B cell (primary cell): ENCODE data around the gene IGSF9. TPM values are rescaled to one million over a fixed set of nuclear protein-coding genes. Genes with fewer than 3 reads are reported as not detected.

Experiments
- ATAC-seq: fragments of 200-7000 bp; cut with Tn5 transposase; one replicate; pipeline ENCODE4 v1.10.0; 2021; ENCODE audit warnings: low read depth, mild to moderate bottlenecking, moderate number of reproducible peaks, moderate library complexity
- CTCF ChIA-PET: fragments of 350-600 bp; sonication (Branson Sonifier 250); formaldehyde crosslinking; loops from one replicate; lab custom pipeline; 2021; ENCODE audit warnings: antibody characterized with exemption, inconsistent platforms; lab: Charles Lee
- POLR2A ChIA-PET: fragments of 350-600 bp; sonication (Branson Sonifier 250); formaldehyde crosslinking; loops from one replicate; lab custom pipeline; 2021; ENCODE audit warnings: antibody characterized with exemption; lab: Charles Lee
- DNase-seq: peaks from one replicate; pipeline ENCODE4 v3.0.0; 2013
- H2AFZ ChIP-seq: 2 replicates; pipeline ENCODE4 v1.6.1; 2012; ENCODE audit warnings: mild to moderate bottlenecking, low read depth, low read length; ENCODE audit not compliant: insufficient read depth, poor library complexity, severe bottlenecking
- H3K27ac ChIP-seq, 2 donors: 1 replicate in 1 of 2; 2 replicates in 1 of 2; pipeline ENCODE4 v1.5.1; 2012 to 2013; ENCODE audit warnings: low read length in 2 of 2, mild to moderate bottlenecking in 2 of 2, moderate library complexity in 1 of 2
- H3K27me3 ChIP-seq, 4 experiments: fragments of 200-600 bp in 1 of 4; sonication (generic) in 1 of 4; replicated peaks in 1 of 4; 1 replicate in 2 of 4; 2 replicates in 2 of 4; pipeline versions ENCODE4 v1.6.1 to v1.7.0; 2013 to 2016; ENCODE audit warnings: low read length in 3 of 4, mild to moderate bottlenecking in 2 of 4, mixed read lengths in 1 of 4, moderate library complexity in 1 of 4; ENCODE audit not compliant: insufficient read depth in 4 of 4, control insufficient read depth in 3 of 4; ENCODE audit errors: control extremely low read depth in 1 of 4
- H3K36me3 ChIP-seq, 2 experiments: replicated peaks in 1 of 2; 1 replicate in 1 of 2; 2 replicates in 1 of 2; pipeline versions ENCODE4 v1.6.1 to v1.7.1; 2013; ENCODE audit warnings: low read length in 1 of 2; ENCODE audit not compliant: insufficient read depth in 2 of 2, control insufficient read depth in 1 of 2; ENCODE audit errors: control extremely low read depth in 1 of 2, extremely low read depth in 1 of 2
- H3K4me1 ChIP-seq, 2 donors: fragments of 200-600 bp in 1 of 2; sonication (generic) in 1 of 2; 1 replicate in 1 of 2; 2 replicates in 1 of 2; pipeline versions ENCODE4 v1.5.1 to v1.6.1; 2013 to 2017; ENCODE audit warnings: low read length in 2 of 2; ENCODE audit not compliant: control insufficient read depth in 2 of 2, insufficient read depth in 2 of 2
- H3K4me2 ChIP-seq: replicated peaks from 2 replicates; pipeline ENCODE3; 2012; ENCODE audit warnings: mild to moderate bottlenecking, low read depth, low read length; ENCODE audit not compliant: poor library complexity, severe bottlenecking
- H3K4me3 ChIP-seq, 5 experiments: fragments of 200-600 bp in 1 of 5; sonication (generic) in 1 of 5; 1 replicate in 3 of 5; 2 replicates in 2 of 5; pipeline versions ENCODE4 v1.5.1 to v1.7.0; 2011 to 2016; ENCODE audit warnings: low read length in 4 of 5, mild to moderate bottlenecking in 4 of 5, low read depth in 2 of 5, control low read depth in 1 of 5, moderate library complexity in 1 of 5; ENCODE audit not compliant: insufficient read depth in 1 of 5; ENCODE audit errors: control extremely low read depth in 1 of 5, extremely low read depth in 1 of 5
- H3K79me2 ChIP-seq: fragments of 200-600 bp; sonication (generic); one replicate; pipeline ENCODE4 v1.6.0; 2016; ENCODE audit warnings: low read length; ENCODE audit not compliant: control insufficient read depth, insufficient read depth
- H3K9ac ChIP-seq: fragments of 200-600 bp; sonication (generic); 2 replicates; pipeline ENCODE4 v1.6.1; 2017; ENCODE audit warnings: mild to moderate bottlenecking, low read length, moderate library complexity
- H3K9me3 ChIP-seq, 3 donors: one replicate each; pipeline versions ENCODE4 v1.6.1 to v1.7.1; 2013; ENCODE audit warnings: low read length in 2 of 3; ENCODE audit not compliant: control insufficient read depth in 2 of 3, insufficient read depth in 1 of 3; ENCODE audit errors: control extremely low read depth in 1 of 3
- H4K20me1 ChIP-seq: 2 replicates; pipeline ENCODE4 v1.6.0; 2012; ENCODE audit warnings: mild to moderate bottlenecking, low read length; ENCODE audit not compliant: insufficient read depth, control insufficient read depth, poor library complexity, severe bottlenecking
- H3K27ac Mint-ChIP-seq: one replicate; pipeline ENCODE4 v1.8.0; 2021; ENCODE audit warnings: mixed read lengths
- H3K27me3 Mint-ChIP-seq: one replicate; pipeline ENCODE4 v1.8.0; 2021; ENCODE audit warnings: mixed read lengths
- H3K4me1 Mint-ChIP-seq: one replicate; pipeline ENCODE4 v1.8.0; 2021; ENCODE audit warnings: mixed read lengths
- H3K4me3 Mint-ChIP-seq: one replicate; pipeline ENCODE4 v1.8.0; 2021; ENCODE audit warnings: mixed read lengths
- H3K9me3 Mint-ChIP-seq: one replicate; pipeline ENCODE4 v1.8.0; 2022; ENCODE audit warnings: mixed read lengths; ENCODE audit not compliant: insufficient read depth
- EZH2 ChIP-seq: IDR thresholded peaks from 2 replicates; pipeline ENCODE4 v1.6.1; 2012; ENCODE audit warnings: borderline replicate concordance, low read depth, mild to moderate bottlenecking, moderate library complexity, low read length; ENCODE audit not compliant: insufficient read depth, poor library complexity, severe bottlenecking
- WGBS: methylation state at CpG from one replicate; pipeline ENCODE4 v1.1.5; 2013; ENCODE audit warnings: missing lambda C conversion rate; ENCODE audit not compliant: insufficient coverage; 5-methylcytosine and 5-hydroxymethylcytosine counted together
- intact Hi-C: fragments of 100-400 bp; cut with micrococcal nuclease; formaldehyde crosslinking; loops from one replicate; pipeline ENCODE4 v1.10.0; 2022
- polyA plus RNA-seq: library from polyadenylated mRNA; depleted of rRNA; stranded (reverse); fragments of >200 nt; gene quantifications from 2 replicates; pipeline ENCODE4 v1.2.3, GENCODE V29; 2012
- total RNA-seq, 2 donors: library from RNA; stranded (reverse); fragments of 120-200 nt in 1 of 2; gene quantifications; 1 replicate in 1 of 2; 2 replicates in 1 of 2; pipeline versions ENCODE4 v1.2.3 to v1.2.4, GENCODE V29; 2013 to 2022
- TF ChIP-seq, protein P1 (sequence below): fragments of 200-600 bp; IDR thresholded peaks from one replicate; pipeline ENCODE4 v1.8.0; 2022; ENCODE audit warnings: antibody characterized with exemption, mild to moderate bottlenecking

Gene IGSF9
- total and polyA plus RNA-seq, 2 donors (not counting 1 experiment from before 2014, with no cell fraction given) = 0.36 to 0.37 TPM

DNA sequence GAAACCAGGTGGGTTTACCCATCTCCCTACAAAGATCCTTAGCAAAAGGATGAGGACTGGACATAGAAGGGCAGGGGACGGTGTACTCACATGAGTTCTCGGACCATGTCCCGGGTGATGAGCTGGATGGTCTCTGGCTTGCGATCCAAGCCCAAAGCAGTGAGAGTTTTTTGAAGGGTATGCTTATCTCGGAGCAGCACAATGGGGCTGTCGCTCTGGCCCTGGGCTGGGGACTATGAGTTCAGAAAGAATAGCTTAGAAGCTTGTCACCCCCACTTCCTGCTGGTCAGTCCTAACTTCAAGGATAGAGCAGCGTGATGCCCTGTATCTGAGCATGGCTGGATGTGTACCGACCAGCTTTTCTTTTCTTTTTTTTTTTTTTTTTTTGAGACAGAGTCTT lies 55.0 kb downstream of the IGSF9 start:
- H3K4me1 Mint-ChIP-seq = peaks cover 26% of the 10 kb centered on the region
- CTCF ChIA-PET = interaction anchor here (0.7 to 8.9 kb wide), 26 partner anchors 10 to 729 kb away, joined by 3 to 211 read pairs (median 4); partner anchors contain the start of genes DUSP23, FCRL6 and TAGLN2

DNA sequence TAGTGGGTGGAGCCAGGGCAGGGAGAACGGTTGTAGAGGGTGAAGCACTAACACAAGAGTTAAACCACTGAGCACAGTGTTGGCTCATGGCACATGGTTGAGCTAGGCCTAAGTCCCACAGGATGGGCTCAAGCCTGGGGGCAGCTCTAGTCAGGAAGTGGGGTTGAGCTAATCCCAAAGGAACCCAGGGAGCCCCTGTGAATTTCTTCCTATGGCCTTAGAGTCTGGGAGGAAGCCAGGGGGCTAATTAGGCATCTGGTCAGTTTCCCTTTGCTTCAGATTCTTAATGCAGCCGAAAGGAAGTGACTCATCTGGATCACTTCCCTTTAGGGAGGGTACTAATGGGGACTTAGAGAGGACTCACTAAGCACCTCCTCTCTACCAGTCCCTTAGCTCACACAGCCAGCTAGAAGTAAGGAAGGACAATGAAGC lies 55.6 kb downstream of the IGSF9 start:
- ATAC-seq = peak; percentile 76
- peaks cover 0 to 3% (median 0%) of the 10 kb centered on the region in 3 donors for H3K9me3 ChIP-seq
- TF ChIP-seq EZH2 = no peak
- TF ChIP-seq, protein P1, sequence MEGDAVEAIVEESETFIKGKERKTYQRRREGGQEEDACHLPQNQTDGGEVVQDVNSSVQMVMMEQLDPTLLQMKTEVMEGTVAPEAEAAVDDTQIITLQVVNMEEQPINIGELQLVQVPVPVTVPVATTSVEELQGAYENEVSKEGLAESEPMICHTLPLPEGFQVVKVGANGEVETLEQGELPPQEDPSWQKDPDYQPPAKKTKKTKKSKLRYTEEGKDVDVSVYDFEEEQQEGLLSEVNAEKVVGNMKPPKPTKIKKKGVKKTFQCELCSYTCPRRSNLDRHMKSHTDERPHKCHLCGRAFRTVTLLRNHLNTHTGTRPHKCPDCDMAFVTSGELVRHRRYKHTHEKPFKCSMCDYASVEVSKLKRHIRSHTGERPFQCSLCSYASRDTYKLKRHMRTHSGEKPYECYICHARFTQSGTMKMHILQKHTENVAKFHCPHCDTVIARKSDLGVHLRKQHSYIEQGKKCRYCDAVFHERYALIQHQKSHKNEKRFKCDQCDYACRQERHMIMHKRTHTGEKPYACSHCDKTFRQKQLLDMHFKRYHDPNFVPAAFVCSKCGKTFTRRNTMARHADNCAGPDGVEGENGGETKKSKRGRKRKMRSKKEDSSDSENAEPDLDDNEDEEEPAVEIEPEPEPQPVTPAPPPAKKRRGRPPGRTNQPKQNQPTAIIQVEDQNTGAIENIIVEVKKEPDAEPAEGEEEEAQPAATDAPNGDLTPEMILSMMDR = no peak

More for the DNA sequence above, 55.0 kb downstream of the IGSF9 start:
- H4K20me1 ChIP-seq = no peaks in the 10 kb centered on the region
- Mint-ChIP-seq H3K27ac (no peak overlapping the region), H3K4me3 (no peak overlapping the region), H3K9me3 (no peaks in the 10 kb centered on the region), H3K27me3 (peaks cover 5% of the 10 kb centered on the region)
- H3K36me3 ChIP-seq = no peaks in the 10 kb centered on the region
- H3K27ac ChIP-seq = no peak overlapping the region
- peaks cover 0 to 3% (median 0%) of the 10 kb centered on the region in 3 donors for H3K9me3 ChIP-seq
- peaks cover 18 to 19% of the 10 kb centered on the region in 2 donors for H3K4me1 ChIP-seq
- peaks cover 0 to 3% (median 0%) of the 10 kb centered on the region in 4 experiments for H3K27me3 ChIP-seq
- no peak overlapping the region for H3K4me3 ChIP-seq
- H3K79me2 ChIP-seq = no peaks in the 10 kb centered on the region
- POLR2A ChIA-PET = interaction anchor here (0.5 to 1.9 kb wide), 4 partner anchors 32 to 758 kb away, joined by 3 to 6 read pairs (median 4); partner anchors contain the start of gene DUSP23
- intact Hi-C loops = loop anchor here (2.0 to 5.0 kb wide), 5 partner anchors 34 to 730 kb away; partner anchors contain the start of gene TAGLN2
- peak overlapping the region; percentile 41 for H2AFZ ChIP-seq
- DNase-seq (no peak), ATAC-seq (no peak)
- TF ChIP-seq, protein P1 = no peak
- no peak for TF ChIP-seq EZH2
- peak overlapping the region; percentile 45 for H3K4me2 ChIP-seq
- WGBS = 96% methylated on average over 5 of the region's 8 CpGs
- H3K9ac ChIP-seq = peak overlapping the region; percentile 5

More for the DNA sequence above, 55.6 kb downstream of the IGSF9 start:
- H3K36me3 ChIP-seq = no peaks in the 10 kb centered on the region
- H3K9ac ChIP-seq = peak overlapping the region; percentile 5
- Mint-ChIP-seq H3K9me3 (no peaks in the 10 kb centered on the region), H3K4me3 (peak overlapping the region; percentile 6), H3K4me1 (peaks cover 26% of the 10 kb centered on the region), H3K27me3 (no peaks in the 10 kb centered on the region), H3K27ac (peak overlapping the region; percentile 57)
- POLR2A ChIA-PET = interaction anchor here (0.5 to 1.9 kb wide), 5 partner anchors 33 to 758 kb away, joined by 3 to 7 read pairs (median 6); partner anchors contain the start of genes DUSP23 and TAGLN2
- H3K4me2 ChIP-seq = peak overlapping the region; percentile 45
- no peaks in the 10 kb centered on the region for H4K20me1 ChIP-seq
- H3K27ac ChIP-seq = no peak overlapping the region
- H2AFZ ChIP-seq = peak overlapping the region; percentile 41
- intact Hi-C loops = loop anchor here (2.0 to 5.0 kb wide), 5 partner anchors 35 to 729 kb away; partner anchors contain the start of gene TAGLN2
- peak; percentile 66 for DNase-seq
- 64% methylated on average over 1 of the region's 2 CpGs for WGBS
- CTCF ChIA-PET = interaction anchor here (0.7 to 8.9 kb wide), 22 partner anchors 9 to 676 kb away, joined by 3 to 211 read pairs (median 6); partner anchors contain the start of genes DUSP23, FCRL6 and TAGLN2
- no peaks in the 10 kb centered on the region for H3K27me3 ChIP-seq
- H3K79me2 ChIP-seq = no peaks in the 10 kb centered on the region
- peak overlapping the region in 1 of 5 experiments; percentile 15 for H3K4me3 ChIP-seq
- H3K4me1 ChIP-seq = peaks cover 18 to 19% of the 10 kb centered on the region in 2 donors
